Spleen (tissue), 7 donors: ENCODE results near the gene COX6A1.

Experiments used
- CTCF ChIP-seq, 11 experiments: fragments of 200-600 bp in 7 of 11; fragments of 450-650 bp in 4 of 11; sonication (generic) in 4 of 11; IDR thresholded peaks in 8 of 11; conservative IDR thresholded peaks in 3 of 11; 1 replicate in 7 of 11; 2 replicates in 4 of 11; pipeline versions ENCODE4 v1.4.0 to v1.8.0; 2016 to 2021; ENCODE audit warnings: antibody characterized with exemption in 11 of 11, inconsistent platforms in 4 of 11, mild to moderate bottlenecking in 1 of 11
- POLR2AphosphoS5 ChIP-seq, 3 donors: sonication (generic); formaldehyde crosslinking; IDR thresholded peaks; one replicate each; pipeline ENCODE4 v1.5.1; 2017; ENCODE audit warnings: antibody characterized with exemption in 3 of 3
- donor health status: DM: no; HTN: no; CAD: no; lungs with moderate emphysema.
- donor health status: DM: no; HTN: no; CAD: no.
- donor health status: DM: no; HTN: no; CAD: no.

DNA sequence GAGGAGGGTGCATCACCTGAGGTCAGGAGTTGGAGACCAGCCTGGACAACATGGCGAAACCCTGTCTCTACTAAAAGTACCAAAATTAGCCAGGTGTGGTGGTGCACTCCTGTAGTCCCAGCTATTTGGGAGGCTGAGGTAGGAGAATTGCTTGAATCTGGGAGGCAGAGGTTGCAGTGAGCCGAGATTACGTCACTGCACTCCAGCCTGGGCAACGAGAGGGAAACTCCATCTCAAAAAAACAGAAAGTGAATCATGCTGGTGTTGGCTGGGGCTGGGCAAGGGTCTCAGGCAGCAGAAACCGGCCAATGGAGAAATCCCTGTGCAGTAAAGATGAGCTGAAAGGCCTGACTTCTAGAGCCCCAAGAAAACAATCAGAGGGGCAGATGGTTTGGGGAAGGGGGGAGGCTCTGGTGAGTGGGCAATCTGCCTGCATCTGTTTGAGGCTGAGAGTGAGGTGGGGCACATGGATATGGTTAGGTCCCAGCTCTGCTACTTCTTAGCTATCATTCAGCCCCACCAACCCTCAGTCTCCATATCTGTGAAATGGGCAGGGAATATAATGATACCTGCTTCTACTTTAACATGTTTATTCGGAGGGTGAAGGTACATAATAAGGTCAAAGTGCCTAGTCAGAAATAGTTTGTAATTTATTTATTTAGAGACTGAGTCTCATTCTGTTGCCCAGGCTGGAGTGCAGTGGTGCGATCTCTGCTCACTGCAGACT is 21.3 kb upstream of the COX6A1 start:
- TF ChIP-seq POLR2AphosphoS5 (IDR thresholded peaks at IDR 0.05): no peak
- TF ChIP-seq CTCF (IDR thresholded peaks at IDR 0.05 in 8 of 11, conservative IDR thresholded peaks at IDR 0.05 in 3 of 11): no peak
